Smooth muscle cell (in vitro differentiated cells): ENCODE data around the gene SNX24. TPM values are rescaled to one million over a fixed set of nuclear protein-coding genes. Genes with fewer than 3 reads are reported as not detected.
A peak's percentile ranks its signal among the peaks of the same experiment; 100 is the strongest.

Experiments used
- DNase-seq: peaks from one replicate; lab custom pipeline; 2025; ENCODE audit not compliant: unreplicated experiment; lab: John Stamatoyannopoulos, UW
- H2AFZ ChIP-seq: fragments of 200-600 bp; sonication (generic); 2 replicates; pipeline ENCODE4 v1.6.0; 2016; ENCODE audit warnings: antibody characterized with exemption, low read depth, mild to moderate bottlenecking
- H3F3A ChIP-seq: fragments of 200-600 bp; sonication (generic); 2 replicates; pipeline ENCODE4 v1.6.0; 2017; ENCODE audit warnings: antibody characterized with exemption, low read depth
- H3K27ac ChIP-seq: fragments of 200-600 bp; sonication (generic); 2 replicates; pipeline ENCODE4 v1.5.1; 2016; ENCODE audit warnings: low read depth, mild to moderate bottlenecking
- H3K27me3 ChIP-seq: fragments of 200-600 bp; sonication (generic); 2 replicates; pipeline ENCODE4 v1.6.1; 2016; ENCODE audit warnings: low read depth, mild to moderate bottlenecking
- H3K36me3 ChIP-seq: fragments of 200-600 bp; sonication (generic); 2 replicates; pipeline ENCODE4 v1.5.1; 2016; ENCODE audit warnings: low read depth
- H3K4me1 ChIP-seq: fragments of 200-600 bp; sonication (generic); 2 replicates; pipeline ENCODE4 v1.5.1; 2016; ENCODE audit warnings: low read depth
- H3K4me2 ChIP-seq: fragments of 200-600 bp; sonication (generic); 2 replicates; pipeline ENCODE4 v1.6.0; 2016; ENCODE audit warnings: mild to moderate bottlenecking
- H3K4me3 ChIP-seq: fragments of 200-600 bp; sonication (generic); 2 replicates; pipeline ENCODE4 v1.5.1; 2016; ENCODE audit warnings: mild to moderate bottlenecking
- H3K79me2 ChIP-seq: fragments of 200-600 bp; sonication (generic); 2 replicates; pipeline ENCODE4 v1.6.0; 2016; ENCODE audit warnings: low read depth, mild to moderate bottlenecking
- H3K9ac ChIP-seq: fragments of 200-600 bp; sonication (generic); 2 replicates; pipeline ENCODE4 v1.6.0; 2016; ENCODE audit warnings: low read depth
- H3K9me3 ChIP-seq: fragments of 200-600 bp; sonication (generic); replicated peaks from 2 replicates; pipeline ENCODE4 v1.5.1; 2016; ENCODE audit warnings: low read depth
- H4K20me1 ChIP-seq: fragments of 200-600 bp; sonication (generic); 2 replicates; pipeline ENCODE4 v1.6.0; 2016; ENCODE audit warnings: low read depth
- CTCF ChIP-seq: fragments of 200-600 bp; sonication (generic); IDR thresholded peaks from 2 replicates; pipeline ENCODE4 v1.5.1; 2017; ENCODE audit warnings: borderline replicate concordance, mild to moderate bottlenecking, antibody characterized with exemption; ENCODE audit not compliant: insufficient read depth, poor library complexity, severe bottlenecking
- WGBS: methylation state at CpG from one replicate; pipeline ENCODE4 v1.1.7; 2016; ENCODE audit warnings: low lambda C conversion rate; 5-methylcytosine and 5-hydroxymethylcytosine counted together
- polyA plus RNA-seq: library from polyadenylated mRNA; unstranded; fragments of >200 nt; fragmentation: Nextera tagmentation; extraction: Ambion mirVana; gene quantifications from 2 replicates; pipeline ENCODE4 v1.2.1, GENCODE V29; 2016
- total RNA-seq: library from RNA; depleted of rRNA; stranded (reverse); fragments of >200 nt; gene quantifications from 2 replicates; pipeline ENCODE4 v1.2.3, GENCODE V29; 2014

The SNX24 gene
- total and polyA plus RNA-seq, 2 experiments from 2014 or later, result 15.3 to 44.9 TPM

- 82% methylated on average over 1 of the region's 1 CpG for WGBS
- TF ChIP-seq CTCF, result no peak
- Histone ChIP-seq H3K9ac (no peak overlapping the region), H3K79me2 (no peaks in the 10 kb centered on the region), H4K20me1 (no peaks in the 10 kb centered on the region), H3K27ac (no peak overlapping the region), H3K4me2 (no peak overlapping the region), H3K4me3 (no peak overlapping the region), H3K27me3 (no peaks in the 10 kb centered on the region), H3K4me1 (no peaks in the 10 kb centered on the region), H3K36me3 (no peaks in the 10 kb centered on the region), H2AFZ (no peak overlapping the region), H3F3A (no peaks in the 10 kb centered on the region), H3K9me3 (no peaks in the 10 kb centered on the region)
- no peak for DNase-seq
Observed at GRCh38 chr5:123014689-123015088, 169.3 kb downstream of the SNX24 start.

GRCh38 chr5:123028222-123028621 lies 182.8 kb downstream of the SNX24 start:
- Histone ChIP-seq H3K4me2 (no peak overlapping the region), H3K9me3 (no peaks in the 10 kb centered on the region), H3K4me1 (no peaks in the 10 kb centered on the region), H3K36me3 (peaks cover 33% of the 10 kb centered on the region), H3K27me3 (no peaks in the 10 kb centered on the region), H3K79me2 (peaks cover 23% of the 10 kb centered on the region), H3K4me3 (no peak overlapping the region), H2AFZ (no peak overlapping the region), H3K27ac (no peak overlapping the region), H3F3A (no peaks in the 10 kb centered on the region), H4K20me1 (peaks cover 32% of the 10 kb centered on the region), H3K9ac (no peak overlapping the region)
- no peak for TF ChIP-seq CTCF
- WGBS, result 91% methylated on average over 9 of the region's 9 CpGs
- no peak for DNase-seq

DNA sequence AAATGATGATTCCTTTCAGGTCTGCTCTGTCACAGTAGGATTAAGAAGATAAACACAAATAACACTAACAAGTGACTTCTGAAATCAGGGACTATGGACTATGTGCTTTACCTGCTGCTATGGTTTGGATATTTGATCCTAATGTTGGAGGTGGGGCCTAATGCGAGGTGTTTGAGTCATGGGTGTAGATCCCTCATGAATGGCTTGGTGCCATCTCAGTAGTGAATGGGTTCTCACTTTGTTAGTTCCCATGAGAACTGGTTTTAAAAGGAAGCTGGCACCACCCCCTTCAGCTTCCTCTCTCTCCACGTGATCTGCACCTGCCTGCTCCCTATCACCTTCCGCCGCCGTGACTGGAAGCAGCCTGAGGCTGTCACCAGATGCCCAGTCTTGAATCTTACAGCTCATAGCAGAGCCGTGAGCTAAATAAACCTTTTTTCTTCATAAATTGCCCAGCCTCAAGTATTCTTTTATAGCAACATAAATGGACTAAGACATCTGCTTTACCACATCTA lies 187.8 kb downstream of the SNX24 start:
- peaks cover 5% of the 10 kb centered on the region for H3K36me3 ChIP-seq
- H3K79me2 ChIP-seq, result peaks cover 57% of the 10 kb centered on the region
- no peak overlapping the region for H2AFZ ChIP-seq
- H3F3A ChIP-seq, result peaks cover 14% of the 10 kb centered on the region
- no peaks in the 10 kb centered on the region for H3K9me3 ChIP-seq
- H3K4me3 ChIP-seq, result no peak overlapping the region
- WGBS, result 96% methylated on average over 6 of the region's 6 CpGs
- no peak for DNase-seq
- no peaks in the 10 kb centered on the region for H3K27me3 ChIP-seq
- H3K4me2 ChIP-seq, result no peak overlapping the region
- peaks cover 9% of the 10 kb centered on the region for H3K4me1 ChIP-seq
- no peak overlapping the region for H3K27ac ChIP-seq
- TF ChIP-seq CTCF, result no peak
- H3K9ac ChIP-seq, result no peak overlapping the region
- peaks cover 54% of the 10 kb centered on the region for H4K20me1 ChIP-seq

- peak overlapping the region; percentile 100 for H3K4me3 ChIP-seq
- H3K27ac ChIP-seq, result peak overlapping the region; percentile 93
- no peaks in the 10 kb centered on the region for H3K9me3 ChIP-seq
- H3K4me1 ChIP-seq, result peaks cover 9% of the 10 kb centered on the region
- H2AFZ ChIP-seq, result peak overlapping the region; percentile 93
- H3K4me2 ChIP-seq, result peak overlapping the region; percentile 91
- H3K36me3 ChIP-seq, result no peaks in the 10 kb centered on the region
- no peak overlapping the region for H3K9ac ChIP-seq
- peaks cover 17% of the 10 kb centered on the region for H3F3A ChIP-seq
- peaks cover 72% of the 10 kb centered on the region for H3K79me2 ChIP-seq
- peaks cover 48% of the 10 kb centered on the region for H4K20me1 ChIP-seq
- H3K27me3 ChIP-seq, result no peaks in the 10 kb centered on the region
- DNase-seq, result no peak
- no peak for TF ChIP-seq CTCF
- 2% methylated on average over 26 of the region's 27 CpGs for WGBS
Observed at GRCh38 chr5:123035360-123035917, 190.0 kb downstream of the SNX24 start.
